HEK293 (cell line): ENCODE results near the gene GBF1.

Source experiments
- CTCF ChIA-PET: fragments of 350-600 bp; formaldehyde crosslinking; extraction: SDS; loops from one replicate; lab custom pipeline; 2021; ENCODE audit warnings: antibody characterized with exemption; lab: Yijun Ruan, JAX
- POLR2A ChIA-PET: fragments of 300-600 bp; formaldehyde crosslinking; extraction: SDS; loops from one replicate; lab custom pipeline; 2020; ENCODE audit warnings: antibody characterized with exemption, inconsistent platforms; lab: Yijun Ruan, JAX
- H3K27ac ChIP-seq: fragments of 200-500 bp; sonication (Bioruptor generic); 2 replicates; pipeline ENCODE4 v1.5.1; 2014; ENCODE audit warnings: low read depth, low read length, control low read depth, inconsistent platforms; ENCODE audit errors: extremely low read depth
- H3K36me3 ChIP-seq, 2 experiments: fragments of 200-500 bp in 1 of 2; sonication (Bioruptor generic) in 1 of 2; 1 replicate in 1 of 2; 2 replicates in 1 of 2; pipeline ENCODE4 v1.5.1; 2014 to 2017; ENCODE audit warnings: inconsistent platforms in 2 of 2, low read length in 2 of 2; ENCODE audit not compliant: control insufficient read depth in 2 of 2, insufficient read depth in 1 of 2
- H3K4me1 ChIP-seq: fragments of 200-500 bp; sonication (Bioruptor generic); 2 replicates; pipeline ENCODE4 v1.5.1; 2014; ENCODE audit warnings: mild to moderate bottlenecking, low read length, inconsistent platforms; ENCODE audit not compliant: control insufficient read depth, insufficient read depth
- H3K4me3 ChIP-seq: 2 replicates; pipeline ENCODE4 v1.5.1; 2011; ENCODE audit warnings: low read depth, mild to moderate bottlenecking, control low read depth, low read length, moderate library complexity
- H3K9me3 ChIP-seq: fragments of 200-500 bp; sonication (Bioruptor generic); 2 replicates; pipeline ENCODE4 v1.5.1; 2014; ENCODE audit warnings: low read depth, low read length, inconsistent platforms; ENCODE audit not compliant: control insufficient read depth, insufficient read depth
- CTCF ChIP-seq: fragments of 450-650 bp; formaldehyde crosslinking; IDR thresholded peaks from 2 replicates; pipeline ENCODE4 v1.5.1; 2016; ENCODE audit warnings: missing biosample characterization, missing genetic modification characterization
- IKZF3 ChIP-seq: fragments of 450-650 bp; IDR thresholded peaks from 2 replicates; pipeline ENCODE4 v1.5.0; 2018; ENCODE audit warnings: missing biosample characterization, mild to moderate bottlenecking, missing genetic modification characterization, moderate library complexity
- MYNN ChIP-seq: fragments of 450-650 bp; formaldehyde crosslinking; IDR thresholded peaks from 2 replicates; pipeline ENCODE4 v1.5.1; 2016; ENCODE audit warnings: missing biosample characterization, missing genetic modification characterization, borderline replicate concordance
- OSR2 ChIP-seq: fragments of 450-650 bp; formaldehyde crosslinking; IDR thresholded peaks from 2 replicates; pipeline ENCODE4 v1.5.1; 2016; ENCODE audit warnings: missing biosample characterization, missing genetic modification characterization
- PRDM6 ChIP-seq: fragments of 450-650 bp; formaldehyde crosslinking; IDR thresholded peaks from 2 replicates; pipeline ENCODE4 v1.5.1; 2017; ENCODE audit warnings: missing biosample characterization, missing genetic modification characterization
- SCRT2 ChIP-seq: fragments of 450-650 bp; formaldehyde crosslinking; IDR thresholded peaks from 2 replicates; pipeline ENCODE4 v1.5.1; 2016; ENCODE audit warnings: missing biosample characterization, missing genetic modification characterization
- SP3 ChIP-seq: fragments of 450-650 bp; formaldehyde crosslinking; IDR thresholded peaks from 2 replicates; pipeline ENCODE4 v1.5.1; 2016; ENCODE audit warnings: missing biosample characterization, missing genetic modification characterization
- TRIM28 ChIP-seq: IDR thresholded peaks from 2 replicates; pipeline ENCODE4 v1.6.1; 2011; ENCODE audit warnings: low read length, control low read depth, borderline replicate concordance
- ZBTB21 ChIP-seq: fragments of 450-650 bp; formaldehyde crosslinking; IDR thresholded peaks from 2 replicates; pipeline ENCODE4 v1.5.1; 2017; ENCODE audit warnings: missing biosample characterization, missing genetic modification characterization
- ZBTB7A ChIP-seq: fragments of 450-650 bp; formaldehyde crosslinking; IDR thresholded peaks from 2 replicates; pipeline ENCODE4 v1.5.1; 2016; ENCODE audit warnings: low read depth, missing biosample characterization, missing genetic modification characterization
- ZNF133 ChIP-seq: fragments of 450-650 bp; formaldehyde crosslinking; IDR thresholded peaks from 2 replicates; pipeline ENCODE4 v1.5.1; 2016; ENCODE audit warnings: missing biosample characterization, missing genetic modification characterization
- ZNF138 ChIP-seq: fragments of 450-650 bp; formaldehyde crosslinking; IDR thresholded peaks from 2 replicates; pipeline ENCODE4 v1.5.1; 2016; ENCODE audit warnings: missing biosample characterization, missing genetic modification characterization, borderline replicate concordance
- ZNF280C ChIP-seq: fragments of 450-650 bp; formaldehyde crosslinking; IDR thresholded peaks from 2 replicates; pipeline ENCODE4 v1.5.1; 2016; ENCODE audit warnings: missing biosample characterization, missing genetic modification characterization
- ZNF398 ChIP-seq: fragments of 450-650 bp; formaldehyde crosslinking; IDR thresholded peaks from 2 replicates; pipeline ENCODE4 v1.5.1; 2017; ENCODE audit warnings: missing biosample characterization, missing genetic modification characterization
- ZNF510 ChIP-seq: fragments of 450-650 bp; formaldehyde crosslinking; IDR thresholded peaks from 2 replicates; pipeline ENCODE4 v1.5.1; 2018; ENCODE audit warnings: mild to moderate bottlenecking, missing genetic modification characterization, missing biosample characterization; ENCODE audit not compliant: insufficient replicate concordance
- ZNF521 ChIP-seq: fragments of 450-650 bp; formaldehyde crosslinking; IDR thresholded peaks from 2 replicates; pipeline ENCODE4 v1.5.1; 2017; ENCODE audit warnings: missing biosample characterization, mild to moderate bottlenecking, missing genetic modification characterization
- ZNF558 ChIP-seq: fragments of 450-650 bp; formaldehyde crosslinking; IDR thresholded peaks from 2 replicates; pipeline ENCODE4 v1.5.1; 2016; ENCODE audit warnings: missing biosample characterization, missing genetic modification characterization
- ZNF585B ChIP-seq: fragments of 450-650 bp; formaldehyde crosslinking; IDR thresholded peaks from 2 replicates; pipeline ENCODE4 v1.5.1; 2016; ENCODE audit warnings: missing biosample characterization, missing genetic modification characterization
- ZNF768 ChIP-seq: fragments of 450-650 bp; formaldehyde crosslinking; IDR thresholded peaks from 2 replicates; pipeline ENCODE4 v1.5.1; 2018; ENCODE audit warnings: missing biosample characterization, mild to moderate bottlenecking, missing genetic modification characterization
- ZNF791 ChIP-seq: fragments of 450-650 bp; formaldehyde crosslinking; IDR thresholded peaks from 2 replicates; pipeline ENCODE4 v1.5.1; 2016; ENCODE audit warnings: missing biosample characterization, missing genetic modification characterization
- ZNF837 ChIP-seq: fragments of 450-650 bp; formaldehyde crosslinking; IDR thresholded peaks from 2 replicates; pipeline ENCODE4 v1.5.1; 2016; ENCODE audit warnings: missing biosample characterization, missing genetic modification characterization

Gene GBF1

GRCh38 chr10:102267748-102268147, 22.4 kb downstream of the GBF1 start:
- ChIA-PET CTCF (interaction anchor here (0.9 to 1.1 kb wide), 5 partner anchors 20 to 211 kb away, joined by 3 to 5 read pairs (median 3); no protein-coding TSS in a partner anchor), POLR2A (no interaction called here)
- TF ChIP-seq ZNF837 (tag by site-specific recombination) (no peak), MYNN (tag by site-specific recombination) (no peak), ZNF791 (no peak), OSR2 (tag by site-specific recombination) (no peak), PRDM6 (no peak)
- no peak overlapping the region for H3K27ac ChIP-seq
- H3K4me3 ChIP-seq = no peak overlapping the region
- peaks cover 6 to 28% of the 10 kb centered on the region in 2 experiments for H3K36me3 ChIP-seq
- peaks cover 3% of the 10 kb centered on the region for H3K4me1 ChIP-seq
- no peaks in the 10 kb centered on the region for H3K9me3 ChIP-seq

GRCh38 chr10:102268375-102268888, 23.1 kb downstream of the GBF1 start:
- Histone ChIP-seq H3K4me1 (peaks cover 3% of the 10 kb centered on the region), H3K9me3 (no peaks in the 10 kb centered on the region), H3K27ac (no peak overlapping the region), H3K4me3 (no peak overlapping the region), H3K36me3 (peaks cover 6 to 21% of the 10 kb centered on the region in 2 experiments)
- TF ChIP-seq TRIM28 = no peak
- TF ChIP-seq PRDM6 = peak; percentile 14; the same call in 1 of the 2 replicates
- TF ChIP-seq CTCF (tag by site-specific recombination) = peak; percentile 55; the same call in 1 of the 2 replicates
- no peak for TF ChIP-seq ZNF510
- no peak for TF ChIP-seq ZNF138 (tag by site-specific recombination)
- no peak for TF ChIP-seq ZNF133 (tag by site-specific recombination)
- CTCF ChIA-PET = interaction anchor here (0.8 to 1.0 kb wide), 4 partner anchors 18 to 210 kb away, joined by 3 to 5 read pairs (median 4); no protein-coding TSS in a partner anchor
- POLR2A ChIA-PET = no interaction called here

GRCh38 chr10:102269017-102269416, 23.7 kb downstream of the GBF1 start:
- ChIA-PET CTCF (interaction anchor here (2.2 kb wide), 1 partner anchor 39 kb away, joined by 8 read pairs; no protein-coding TSS in a partner anchor), POLR2A (interaction anchor here (0.7 kb wide), 1 partner anchor 126 kb away, joined by 3 read pairs; no protein-coding TSS in a partner anchor)
- Histone ChIP-seq H3K27ac (no peak overlapping the region), H3K4me3 (no peak overlapping the region), H3K4me1 (peaks cover 3% of the 10 kb centered on the region), H3K36me3 (peaks cover 6 to 16% of the 10 kb centered on the region in 2 experiments), H3K9me3 (no peaks in the 10 kb centered on the region)
- TF ChIP-seq ZNF280C (no peak), ZBTB7A (no peak), ZNF768 (tag by site-specific recombination) (no peak), ZNF585B (tag by site-specific recombination) (no peak), IKZF3 (tag by site-specific recombination) (no peak), ZNF521 (tag by site-specific recombination) (no peak), ZNF558 (tag by site-specific recombination) (no peak), ZBTB21 (tag by site-specific recombination) (no peak), SP3 (no peak), SCRT2 (tag by site-specific recombination) (no peak), ZNF398 (tag by site-specific recombination) (no peak)
